Calu3 (cell line): ENCODE data around the gene HACD3. TPM values are rescaled to one million over a fixed set of nuclear protein-coding genes. Genes with fewer than 3 reads are reported as not detected.
"Not testable (repeated sequence)": the region's sequence is repeated elsewhere in the genome, so short reads cannot be mapped to it uniquely, and the experiment has no call there.

ENCODE experiments used
- BruUV-seq: library from RNA; stranded (reverse); fragments of 400-500 nt; replicated peaks from 2 replicates; lab custom pipeline; 2021; lab: Mats Ljungman, UMichigan
- CTCF ChIA-PET: fragments of 300-600 bp; sonication (Branson Sonifier 250); formaldehyde crosslinking; loops from one replicate; lab custom pipeline; 2022; ENCODE audit warnings: antibody characterized with exemption; lab: Charles Lee
- DNase-seq: peaks from one replicate; pipeline ENCODE4 v3.0.0; 2022
- H3K27ac Mint-ChIP-seq: one replicate; pipeline ENCODE4 v1.8.0; 2022; ENCODE audit warnings: mixed read lengths; ENCODE audit not compliant: unreplicated experiment
- H3K27me3 Mint-ChIP-seq: one replicate; pipeline ENCODE4 v1.8.0; 2022; ENCODE audit warnings: mixed read lengths; ENCODE audit not compliant: unreplicated experiment
- H3K36me3 Mint-ChIP-seq: one replicate; pipeline ENCODE4 v1.8.0; 2022; ENCODE audit warnings: mild to moderate bottlenecking, moderate library complexity, mixed read lengths; ENCODE audit not compliant: insufficient read depth, unreplicated experiment
- H3K4me1 Mint-ChIP-seq: one replicate; pipeline ENCODE4 v1.8.0; 2022; ENCODE audit warnings: mild to moderate bottlenecking, low read depth, mixed read lengths; ENCODE audit not compliant: unreplicated experiment
- H3K4me3 Mint-ChIP-seq: one replicate; pipeline ENCODE4 v1.8.0; 2022; ENCODE audit warnings: mild to moderate bottlenecking, low read depth, moderate library complexity, mixed read lengths; ENCODE audit not compliant: unreplicated experiment
- H3K9me3 Mint-ChIP-seq: one replicate; pipeline ENCODE4 v1.8.0; 2022; ENCODE audit warnings: low read depth, mixed read lengths; ENCODE audit not compliant: unreplicated experiment
- CTCF ChIP-seq: fragments of 200-600 bp; IDR thresholded peaks from one replicate; pipeline ENCODE4 v1.8.0; 2022; ENCODE audit warnings: antibody characterized with exemption; ENCODE audit not compliant: unreplicated experiment
- intact Hi-C: fragments of 100-400 bp; cut with micrococcal nuclease; formaldehyde crosslinking; loops from one replicate; pipeline ENCODE4 v1.10.0; 2022; ENCODE audit not compliant: unreplicated experiment
- total RNA-seq: library from RNA; stranded (reverse); gene quantifications from 2 replicates; pipeline ENCODE4 v1.2.3, GENCODE V29; 2022

The HACD3 gene
- total RNA-seq, 1 experiment from 2014 or later: 135 TPM

GRCh38 chr15:65535192-65535591 is 4.9 kb downstream of the HACD3 start:
- Mint-ChIP-seq H3K9me3 (no peaks in the 10 kb centered on the region), H3K4me3 (no peak overlapping the region), H3K4me1 (peaks cover 41% of the 10 kb centered on the region), H3K36me3 (peaks cover 29% of the 10 kb centered on the region), H3K27ac (peak overlapping the region; percentile 19), H3K27me3 (no peaks in the 10 kb centered on the region)
- intact Hi-C loops: no loop called here
- DNase-seq: no peak
- BruUV-seq: no TSS peak
- CTCF ChIA-PET: no interaction called here
- no peak for TF ChIP-seq CTCF

GRCh38 chr15:65540314-65540713 is 10.1 kb downstream of the HACD3 start:
- intact Hi-C loops: no loop called here
- no TSS peak for BruUV-seq
- Mint-ChIP-seq H3K36me3 (peaks cover 8% of the 10 kb centered on the region), H3K27ac (no peak overlapping the region), H3K27me3 (no peaks in the 10 kb centered on the region), H3K9me3 (no peaks in the 10 kb centered on the region), H3K4me3 (no peak overlapping the region), H3K4me1 (peaks cover 19% of the 10 kb centered on the region)
- TF ChIP-seq CTCF: no peak
- no peak for DNase-seq
- CTCF ChIA-PET: interaction anchor here (1.3 kb wide), 1 partner anchor 11 kb away, joined by 4 read pairs; the partner anchor contains the start of gene HACD3

GRCh38 chr15:65541231-65541820 is 11.1 kb downstream of the HACD3 start:
- Mint-ChIP-seq H3K36me3 (peaks cover 4% of the 10 kb centered on the region), H3K27ac (no peak overlapping the region), H3K27me3 (no peaks in the 10 kb centered on the region), H3K4me1 (peaks cover 18% of the 10 kb centered on the region), H3K9me3 (no peaks in the 10 kb centered on the region), H3K4me3 (no peak overlapping the region)
- CTCF ChIA-PET: no interaction called here
- intact Hi-C loops: no loop called here
- DNase-seq: no peak
- BruUV-seq: no TSS peak
- TF ChIP-seq CTCF: no peak

GRCh38 chr15:65547841-65548240 is 17.6 kb downstream of the HACD3 start:
- no peak for DNase-seq
- Mint-ChIP-seq H3K4me1 (peaks cover 14% of the 10 kb centered on the region), H3K36me3 (no peaks in the 10 kb centered on the region), H3K27me3 (no peaks in the 10 kb centered on the region), H3K9me3 (no peaks in the 10 kb centered on the region), H3K27ac (no peak overlapping the region), H3K4me3 (no peak overlapping the region)
- TF ChIP-seq CTCF: no peak
- CTCF ChIA-PET: no interaction called here
- BruUV-seq: no TSS peak
- intact Hi-C loops: no loop called here

GRCh38 chr15:65549288-65549687 is 19.0 kb downstream of the HACD3 start:
- H3K9me3 Mint-ChIP-seq, BruUV-seq: not testable (repeated sequence)

More at GRCh38 chr15:65549288-65549687, 19.0 kb downstream of the HACD3 start:
- H3K4me3 Mint-ChIP-seq, H3K27ac Mint-ChIP-seq, DNase-seq, intact Hi-C loops, H3K27me3 Mint-ChIP-seq: not testable (repeated sequence)
- CTCF ChIA-PET: interaction anchor here (1.1 kb wide), 2 partner anchors 17 to 284 kb away, joined by 6 to 8 read pairs; no protein-coding TSS in a partner anchor
- Mint-ChIP-seq H3K36me3 (peaks cover 10% of the 10 kb centered on the region), H3K4me1 (peaks cover 14% of the 10 kb centered on the region)
